Ascending aorta (tissue), 2 donors: ENCODE measurements around the gene FBXW11. TPM values are rescaled to one million over a fixed set of nuclear protein-coding genes. Genes with fewer than 3 reads are reported as not detected.

Source experiments
- DNase-seq, 2 donors: peaks; one replicate each; pipeline ENCODE4 v3.0.0-alpha.2; 2019; ENCODE audit warnings: low spot score in 2 of 2
- H3K27ac ChIP-seq, 2 donors: fragments of 200-600 bp; sonication (generic); one replicate each; pipeline ENCODE4 v1.5.1; 2016 to 2017; ENCODE audit warnings: mild to moderate bottlenecking in 1 of 2
- H3K27me3 ChIP-seq: fragments of 200-600 bp; sonication (generic); one replicate; pipeline ENCODE4 v1.5.1; 2017
- H3K36me3 ChIP-seq, 2 donors: fragments of 200-600 bp; sonication (generic); one replicate each; pipeline ENCODE4 v1.5.1; 2016
- H3K4me1 ChIP-seq, 2 donors: fragments of 200-600 bp; sonication (generic); one replicate each; pipeline ENCODE4 v1.5.1; 2016 to 2017; ENCODE audit warnings: mild to moderate bottlenecking in 1 of 2
- H3K4me3 ChIP-seq, 2 donors: fragments of 200-600 bp; sonication (generic); one replicate each; pipeline ENCODE4 v1.5.1; 2016 to 2017; ENCODE audit warnings: mild to moderate bottlenecking in 1 of 2
- H3K9me3 ChIP-seq, 2 donors: fragments of 200-600 bp; sonication (generic); one replicate each; pipeline ENCODE4 v1.5.1; 2016
- CTCF ChIP-seq, 3 experiments: fragments of 200-600 bp in 2 of 3; fragments of 450-650 bp in 1 of 3; sonication (generic) in 2 of 3; IDR thresholded peaks; one replicate each; pipeline ENCODE4 v1.5.1; 2016 to 2019; ENCODE audit warnings: antibody characterized with exemption in 3 of 3, mild to moderate bottlenecking in 1 of 3, moderate library complexity in 1 of 3
- intact Hi-C: fragments of 100-400 bp; cut with DNase I; formaldehyde crosslinking; loops from one replicate; pipeline ENCODE4 v1.15.1; 2023
- total RNA-seq: library from RNA; depleted of rRNA; stranded (reverse); fragments of >200 nt; gene quantifications from one replicate; pipeline ENCODE4 v1.1.0, GENCODE V29; 2016

The FBXW11 gene
- total RNA-seq, 1 donor from 2014 or later = 34.6 TPM

DNA sequence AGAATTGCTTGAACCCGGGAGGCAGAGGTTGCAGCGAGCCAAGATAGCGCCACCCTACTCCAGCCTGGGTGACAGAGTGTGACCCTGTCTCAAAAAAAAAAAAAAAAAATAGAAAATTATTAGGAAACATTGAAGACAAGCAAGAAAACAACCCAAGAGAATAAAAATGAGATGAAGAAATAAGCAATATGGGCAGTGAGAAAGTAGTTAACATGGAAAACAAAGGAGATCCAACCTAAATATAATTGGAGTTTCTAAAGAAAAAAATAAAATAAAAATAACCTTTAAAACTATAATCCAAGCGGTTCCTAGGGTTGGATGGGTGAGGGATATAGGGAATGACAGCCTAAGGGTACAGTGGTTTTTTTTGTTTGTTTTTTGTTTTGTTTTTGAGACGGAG lies 71.9 kb downstream of the FBXW11 start:
- no peak overlapping the region for H3K27ac ChIP-seq
- no peaks in the 10 kb centered on the region for H3K4me1 ChIP-seq
- H3K36me3 ChIP-seq = peaks cover 0 to 7% of the 10 kb centered on the region in 2 donors
- no peak overlapping the region for H3K4me3 ChIP-seq
- DNase-seq = no peak
- peaks cover 0 to 18% of the 10 kb centered on the region in 2 donors for H3K9me3 ChIP-seq
- intact Hi-C loops = no loop called here
- TF ChIP-seq CTCF (IDR thresholded peaks at IDR 0.05) = no peak
- no peaks in the 10 kb centered on the region for H3K27me3 ChIP-seq

- no peak for DNase-seq
- H3K4me3 ChIP-seq = no peak overlapping the region
Observed at GRCh38 chr5:171931163-171931562, 75.3 kb downstream of the FBXW11 start.

DNA sequence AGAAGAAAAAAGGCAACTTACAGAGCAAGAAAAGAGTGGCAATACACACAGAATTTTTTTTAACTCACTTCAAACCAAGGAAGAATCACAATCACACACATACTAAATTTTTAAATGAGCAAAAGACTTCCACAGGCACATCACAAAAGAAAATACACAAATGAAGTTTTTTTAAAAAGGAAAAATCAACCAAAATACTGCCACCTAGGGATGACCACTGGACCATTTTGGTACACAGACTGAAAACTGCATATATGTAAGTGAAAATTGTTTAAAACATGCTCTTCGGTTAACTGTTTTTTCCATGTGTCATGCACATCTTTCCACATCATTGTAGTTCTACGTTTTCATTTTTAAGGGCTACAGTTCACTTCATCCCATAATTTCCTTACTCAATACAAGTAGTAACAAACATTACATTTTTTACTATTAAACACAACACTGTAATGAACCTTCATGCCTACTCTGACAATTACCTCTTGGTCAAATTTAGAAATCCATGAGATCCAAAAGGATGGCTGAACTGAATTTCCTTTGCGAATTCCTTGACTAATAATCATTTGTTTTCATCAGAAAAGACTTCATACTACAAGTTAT lies 79.0 kb downstream of the FBXW11 start:
- DNase-seq = no peak
- intact Hi-C loops = no loop called here
- Histone ChIP-seq H3K4me1 (peaks cover 0 to 3% of the 10 kb centered on the region in 2 donors), H3K4me3 (no peak overlapping the region), H3K27ac (no peak overlapping the region), H3K36me3 (no peaks in the 10 kb centered on the region), H3K9me3 (no peaks in the 10 kb centered on the region), H3K27me3 (no peaks in the 10 kb centered on the region)
- TF ChIP-seq CTCF (IDR thresholded peaks at IDR 0.05) = no peak

More at GRCh38 chr5:171931163-171931562, 75.3 kb downstream of the FBXW11 start:
- Histone ChIP-seq H3K27ac (no peak overlapping the region), H3K4me1 (no peaks in the 10 kb centered on the region), H3K27me3 (no peaks in the 10 kb centered on the region), H3K9me3 (peaks cover 0 to 18% of the 10 kb centered on the region in 2 donors), H3K36me3 (peaks cover 0 to 7% of the 10 kb centered on the region in 2 donors)
- TF ChIP-seq CTCF (IDR thresholded peaks at IDR 0.05) = no peak
- intact Hi-C loops = no loop called here

GRCh38 chr5:171926311-171926710 lies 80.1 kb downstream of the FBXW11 start:
- H3K27ac ChIP-seq = no peak overlapping the region
- TF ChIP-seq CTCF (IDR thresholded peaks at IDR 0.05) = no peak
- no peaks in the 10 kb centered on the region for H3K27me3 ChIP-seq
- intact Hi-C loops = no loop called here
- H3K4me3 ChIP-seq = no peak overlapping the region
- DNase-seq = no peak
- H3K36me3 ChIP-seq = no peaks in the 10 kb centered on the region
- H3K9me3 ChIP-seq = no peaks in the 10 kb centered on the region
- peaks cover 0 to 3% of the 10 kb centered on the region in 2 donors for H3K4me1 ChIP-seq

GRCh38 chr5:171924493-171925122 lies 81.8 kb downstream of the FBXW11 start:
- Histone ChIP-seq H3K4me1 (peaks cover 0 to 3% of the 10 kb centered on the region in 2 donors), H3K36me3 (no peaks in the 10 kb centered on the region), H3K27me3 (no peaks in the 10 kb centered on the region), H3K27ac (no peak overlapping the region), H3K9me3 (no peaks in the 10 kb centered on the region), H3K4me3 (no peak overlapping the region)
- TF ChIP-seq CTCF (IDR thresholded peaks at IDR 0.05) = no peak
- DNase-seq = no peak
- intact Hi-C loops = no loop called here
